CD4-positive, alpha-beta memory T cell (primary cell): ENCODE data around the gene LAMB1. TPM values are rescaled to one million over a fixed set of nuclear protein-coding genes. Genes with fewer than 3 reads are reported as not detected.

Source experiments
- CTCF ChIA-PET: fragments of 350-600 bp; sonication (Branson Sonifier 250); formaldehyde crosslinking; loops from one replicate; lab custom pipeline; 2021; ENCODE audit warnings: inconsistent platforms; ENCODE audit not compliant: partially characterized antibody; lab: Charles Lee
- POLR2A ChIA-PET: fragments of 350-600 bp; sonication (Branson Sonifier 250); formaldehyde crosslinking; loops from one replicate; lab custom pipeline; 2021; ENCODE audit not compliant: partially characterized antibody; lab: Charles Lee
- DNase-seq, 5 donors: peaks; one replicate each; pipeline versions ENCODE4 v3.0.0 to v3.0.0-alpha.2; 2020 to 2022; ENCODE audit warnings: mixed read lengths in 1 of 5
- H3K27ac ChIP-seq: one replicate; pipeline ENCODE4 v1.7.0; 2013; ENCODE audit warnings: low read depth, low read length
- H3K27me3 ChIP-seq: 2 replicates; pipeline ENCODE4 v1.7.0; 2013; ENCODE audit warnings: mild to moderate bottlenecking, low read length, moderate library complexity; ENCODE audit not compliant: insufficient read depth
- H3K36me3 ChIP-seq: 2 replicates; pipeline ENCODE4 v1.7.0; 2013; ENCODE audit warnings: mild to moderate bottlenecking, low read length, moderate library complexity; ENCODE audit not compliant: insufficient read depth
- H3K4me1 ChIP-seq: 2 replicates; pipeline ENCODE4 v1.7.0; 2013; ENCODE audit warnings: mild to moderate bottlenecking, low read length, moderate library complexity; ENCODE audit not compliant: insufficient read depth
- H3K4me3 ChIP-seq, 2 donors: one replicate each; pipeline ENCODE4 v1.7.0; 2013; ENCODE audit warnings: low read length in 2 of 2, mild to moderate bottlenecking in 1 of 2
- H3K9me3 ChIP-seq, 2 donors: one replicate each; pipeline ENCODE4 v1.7.0; 2013; ENCODE audit warnings: low read length in 2 of 2, control low read depth in 1 of 2; ENCODE audit not compliant: control insufficient read depth in 1 of 2
- H3K27ac Mint-ChIP-seq, 7 donors: one replicate each; pipeline ENCODE4 v1.8.0; 2020 to 2021; ENCODE audit warnings: mixed read lengths in 7 of 7, mild to moderate bottlenecking in 6 of 7, inconsistent platforms in 3 of 7, moderate library complexity in 3 of 7
- H3K27me3 Mint-ChIP-seq, 2 donors: one replicate each; pipeline ENCODE4 v1.8.0; 2020 to 2021; ENCODE audit warnings: mixed read lengths in 2 of 2
- H3K36me3 Mint-ChIP-seq, 2 donors: one replicate each; pipeline ENCODE4 v1.8.0; 2020 to 2021; ENCODE audit warnings: mixed read lengths in 2 of 2, inconsistent platforms in 1 of 2, mild to moderate bottlenecking in 1 of 2
- H3K4me1 Mint-ChIP-seq, 4 donors: one replicate each; pipeline ENCODE4 v1.8.0; 2020 to 2021; ENCODE audit warnings: mixed read lengths in 4 of 4, mild to moderate bottlenecking in 1 of 4
- H3K4me3 Mint-ChIP-seq, 8 donors: one replicate each; pipeline ENCODE4 v1.8.0; 2020 to 2021; ENCODE audit warnings: mixed read lengths in 8 of 8, mild to moderate bottlenecking in 7 of 8, moderate library complexity in 6 of 8, inconsistent platforms in 3 of 8
- H3K9me3 Mint-ChIP-seq, 8 donors: one replicate each; pipeline ENCODE4 v1.8.0; 2020 to 2021; ENCODE audit warnings: mixed read lengths in 8 of 8, mild to moderate bottlenecking in 5 of 8, inconsistent platforms in 3 of 8, moderate library complexity in 1 of 8
- intact Hi-C: fragments of 100-400 bp; cut with micrococcal nuclease; formaldehyde crosslinking; loops from one replicate; pipeline ENCODE4 v1.15.1; 2023
- polyA plus RNA-seq, 2 donors: library from polyadenylated mRNA; unstranded; fragments of 300-500 nt; fragmentation: Illumina TruSeq; gene quantifications; one replicate each; pipeline ENCODE4 v1.2.3, GENCODE V29; 2021
- total RNA-seq, 2 experiments: library from RNA; stranded (reverse); gene quantifications; one replicate each; pipeline ENCODE4 v1.2.3, GENCODE V29; 2021

LAMB1 gene
- total RNA-seq (not detected), polyA plus RNA-seq (under 1 TPM in 1 of 2 donors, not detected in 1; 0.95 TPM)

DNA sequence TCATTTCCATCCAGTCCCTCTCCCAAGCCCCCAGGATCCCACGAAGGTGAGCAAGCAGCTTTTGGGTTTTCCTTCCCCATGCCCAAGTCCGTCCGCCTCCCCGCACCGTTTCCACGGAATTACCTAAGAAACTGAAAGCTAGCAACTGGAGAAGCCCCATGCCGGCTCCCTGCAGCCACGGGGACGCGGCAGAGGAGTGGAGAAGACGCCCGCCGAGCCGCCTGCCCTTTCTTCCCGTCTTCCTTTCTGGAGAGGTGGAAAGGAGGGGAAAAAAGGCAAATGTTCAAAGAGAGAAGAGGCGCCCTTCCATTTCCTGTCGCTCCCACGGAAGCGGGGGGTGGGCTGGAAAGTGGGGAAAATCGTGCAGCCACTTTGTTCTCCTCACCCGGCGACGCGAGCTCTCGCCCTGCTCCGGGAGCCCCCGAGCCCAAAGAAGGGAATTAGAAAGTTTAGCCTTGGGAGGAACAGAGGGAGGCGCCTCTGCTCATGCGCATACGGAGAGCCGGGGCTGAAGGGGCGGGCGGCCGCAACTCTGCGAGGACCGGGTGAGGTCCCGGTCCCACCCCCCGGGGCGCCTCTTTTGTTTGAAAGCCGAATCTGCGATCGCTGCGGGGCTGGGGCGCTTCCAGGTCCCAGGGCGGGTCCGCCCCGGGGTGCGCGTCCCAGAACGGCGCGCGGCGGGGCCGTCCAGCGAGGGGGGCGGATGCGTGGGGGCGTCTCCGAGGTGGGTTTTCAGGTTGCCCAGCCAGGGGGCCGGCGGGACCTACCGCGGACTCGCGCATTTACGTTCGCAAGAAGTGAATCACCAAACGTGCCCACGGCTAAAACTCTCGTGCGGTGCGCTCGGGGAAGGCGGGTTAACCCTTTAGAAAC, at the start of gene LAMB1:
Gene LAMB1 (minus strand): TSS at position 436 of the 873 bp plus-strand sequence. CDS start 276 bp downstream, at position 160.
- Histone ChIP-seq H3K9me3 (no peaks in the 10 kb centered on the region), H3K27me3 (peaks cover 11% of the 10 kb centered on the region), H3K27ac (no peak within 1 kb of the TSS), H3K4me3 (peak within 1 kb of the TSS in 1 of 2 donors; percentile 13), H3K4me1 (peaks cover 19% of the 10 kb centered on the region), H3K36me3 (no peaks in the 10 kb centered on the region)
- Mint-ChIP-seq H3K27ac (no peak within 1 kb of the TSS), H3K9me3 (peaks cover 0 to 7% (median 0%) of the 10 kb centered on the region in 8 donors), H3K36me3 (no peaks in the 10 kb centered on the region), H3K4me1 (peaks cover 6 to 29% (median 15%) of the 10 kb centered on the region in 4 donors), H3K27me3 (peaks cover 41 to 44% of the 10 kb centered on the region in 2 donors), H3K4me3 (peak within 1 kb of the TSS; percentile 64 to 89 (median 75))
- ChIA-PET CTCF (interaction anchor here (1.5 kb wide), 1 partner anchor 143 kb away, joined by 3 read pairs; no protein-coding TSS in a partner anchor), POLR2A (no interaction called here)
- no peak for DNase-seq
- intact Hi-C loops = no loop called here

- no peaks in the 10 kb centered on the region for H3K4me1 ChIP-seq
- no peaks in the 10 kb centered on the region for H3K9me3 Mint-ChIP-seq
- no peaks in the 10 kb centered on the region for H3K36me3 ChIP-seq
- no peak overlapping the region for H3K27ac ChIP-seq
- DNase-seq = no peak
- peaks cover 2 to 4% (median 4%) of the 10 kb centered on the region in 4 donors for H3K4me1 Mint-ChIP-seq
- ChIA-PET POLR2A (no interaction called here), CTCF (no interaction called here)
- no peaks in the 10 kb centered on the region for H3K36me3 Mint-ChIP-seq
- H3K27ac Mint-ChIP-seq = no peak overlapping the region
- H3K4me3 ChIP-seq = no peak overlapping the region
- no peak overlapping the region for H3K4me3 Mint-ChIP-seq
- no peaks in the 10 kb centered on the region for H3K9me3 ChIP-seq
- no peaks in the 10 kb centered on the region for H3K27me3 ChIP-seq
- peaks cover 2% of the 10 kb centered on the region in 2 donors for H3K27me3 Mint-ChIP-seq
- intact Hi-C loops = no loop called here
Observed at GRCh38 chr7:108051454-108051853, 48.5 kb upstream of the LAMB1 start.

DNA sequence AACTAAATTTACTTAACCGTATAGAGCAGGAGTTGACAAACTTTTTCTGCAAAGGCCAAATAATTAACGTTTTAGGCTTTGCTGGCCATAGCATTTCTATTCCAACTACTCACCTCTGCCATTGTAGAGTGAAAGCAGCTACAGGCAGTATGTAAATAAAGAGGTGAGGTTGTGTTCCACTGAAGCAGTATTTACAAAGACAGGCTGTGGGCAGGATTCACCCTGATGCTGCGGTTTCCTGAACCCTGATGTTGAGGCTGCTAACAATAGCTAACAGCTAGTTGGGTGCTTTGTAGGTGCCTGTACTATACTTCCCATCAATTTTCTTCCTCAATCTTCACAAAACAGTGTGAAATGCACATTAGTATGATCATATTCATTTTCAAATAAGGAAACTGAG, 47.0 kb upstream of the LAMB1 start:
- H3K9me3 ChIP-seq = no peaks in the 10 kb centered on the region
- peaks cover 2 to 4% (median 4%) of the 10 kb centered on the region in 4 donors for H3K4me1 Mint-ChIP-seq
- H3K36me3 Mint-ChIP-seq = no peaks in the 10 kb centered on the region
- no peaks in the 10 kb centered on the region for H3K4me1 ChIP-seq
- intact Hi-C loops = no loop called here
- H3K4me3 Mint-ChIP-seq = no peak overlapping the region
- H3K4me3 ChIP-seq = no peak overlapping the region
- no peak overlapping the region for H3K27ac Mint-ChIP-seq
- CTCF ChIA-PET = no interaction called here
- H3K27me3 Mint-ChIP-seq = peaks cover 2 to 4% of the 10 kb centered on the region in 2 donors
- H3K27ac ChIP-seq = no peak overlapping the region
- DNase-seq = peak in 4 of 5 donors; percentile 2 to 19 (median 6)
- H3K9me3 Mint-ChIP-seq = no peaks in the 10 kb centered on the region
- H3K27me3 ChIP-seq = no peaks in the 10 kb centered on the region
- POLR2A ChIA-PET = no interaction called here
- no peaks in the 10 kb centered on the region for H3K36me3 ChIP-seq

DNA sequence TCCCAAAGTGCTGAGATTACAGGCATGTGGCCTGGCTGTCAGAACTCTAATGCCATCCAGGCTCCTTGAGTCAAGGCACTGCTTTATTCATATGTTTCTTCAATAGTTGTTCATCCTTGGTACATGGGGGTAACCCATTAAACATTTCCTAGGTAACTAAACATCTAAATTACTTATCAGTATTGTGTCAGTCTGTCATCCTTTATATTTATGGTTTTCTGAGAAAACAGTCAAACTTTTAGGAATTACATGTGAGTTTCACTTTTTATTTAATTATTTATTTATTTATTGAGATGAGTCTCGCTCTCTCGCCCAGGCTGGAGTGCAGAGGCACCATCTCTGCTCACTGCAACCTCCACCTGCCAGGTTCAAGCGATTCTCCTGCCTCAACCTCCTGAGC, 45.5 kb upstream of the LAMB1 start:
- ChIA-PET POLR2A (no interaction called here), CTCF (no interaction called here)
- no peak overlapping the region for H3K4me3 Mint-ChIP-seq
- Histone ChIP-seq H3K4me3 (no peak overlapping the region), H3K36me3 (no peaks in the 10 kb centered on the region), H3K4me1 (no peaks in the 10 kb centered on the region), H3K27me3 (no peaks in the 10 kb centered on the region), H3K27ac (no peak overlapping the region), H3K9me3 (no peaks in the 10 kb centered on the region)
- no peak overlapping the region for H3K27ac Mint-ChIP-seq
- no peaks in the 10 kb centered on the region for H3K36me3 Mint-ChIP-seq
- no peaks in the 10 kb centered on the region for H3K9me3 Mint-ChIP-seq
- DNase-seq = no peak
- intact Hi-C loops = no loop called here
- H3K27me3 Mint-ChIP-seq = peaks cover 4% of the 10 kb centered on the region in 2 donors
- peaks cover 2 to 4% (median 4%) of the 10 kb centered on the region in 4 donors for H3K4me1 Mint-ChIP-seq

GRCh38 chr7:108046952-108047506, 44.1 kb upstream of the LAMB1 start:
- Histone ChIP-seq H3K27me3 (no peaks in the 10 kb centered on the region), H3K9me3 (no peaks in the 10 kb centered on the region), H3K27ac (no peak overlapping the region), H3K4me1 (no peaks in the 10 kb centered on the region), H3K36me3 (no peaks in the 10 kb centered on the region), H3K4me3 (no peak overlapping the region)
- CTCF ChIA-PET = no interaction called here
- DNase-seq = no peak
- Mint-ChIP-seq H3K9me3 (no peaks in the 10 kb centered on the region), H3K27ac (peak overlapping the region in 1 of 7 donors; percentile 6), H3K36me3 (no peaks in the 10 kb centered on the region), H3K27me3 (peaks cover 4 to 6% of the 10 kb centered on the region in 2 donors), H3K4me1 (peaks cover 2 to 4% (median 4%) of the 10 kb centered on the region in 4 donors), H3K4me3 (no peak overlapping the region)
- intact Hi-C loops = no loop called here
- POLR2A ChIA-PET = no interaction called here

- H3K4me1 Mint-ChIP-seq = peaks cover 2 to 4% (median 4%) of the 10 kb centered on the region in 4 donors
- Histone ChIP-seq H3K9me3 (no peaks in the 10 kb centered on the region), H3K27ac (no peak overlapping the region), H3K27me3 (no peaks in the 10 kb centered on the region), H3K4me3 (no peak overlapping the region), H3K36me3 (no peaks in the 10 kb centered on the region), H3K4me1 (no peaks in the 10 kb centered on the region)
- intact Hi-C loops = no loop called here
- no peak overlapping the region for H3K4me3 Mint-ChIP-seq
- H3K27me3 Mint-ChIP-seq = peaks cover 4 to 9% of the 10 kb centered on the region in 2 donors
- CTCF ChIA-PET = no interaction called here
- no peaks in the 10 kb centered on the region for H3K9me3 Mint-ChIP-seq
- H3K27ac Mint-ChIP-seq = no peak overlapping the region
- no peak for DNase-seq
- POLR2A ChIA-PET = no interaction called here
- no peaks in the 10 kb centered on the region for H3K36me3 Mint-ChIP-seq
Observed at GRCh38 chr7:108045669-108046068, 42.7 kb upstream of the LAMB1 start.

GRCh38 chr7:108045154-108045553, 42.2 kb upstream of the LAMB1 start:
- Histone ChIP-seq H3K4me1 (no peaks in the 10 kb centered on the region), H3K27me3 (no peaks in the 10 kb centered on the region), H3K4me3 (no peak overlapping the region), H3K36me3 (no peaks in the 10 kb centered on the region), H3K27ac (no peak overlapping the region), H3K9me3 (no peaks in the 10 kb centered on the region)
- intact Hi-C loops = no loop called here
- peak overlapping the region in 1 of 7 donors; percentile 11 for H3K27ac Mint-ChIP-seq
- ChIA-PET CTCF (no interaction called here), POLR2A (no interaction called here)
- peaks cover 1 to 4% (median 3%) of the 10 kb centered on the region in 4 donors for H3K4me1 Mint-ChIP-seq
- no peaks in the 10 kb centered on the region for H3K9me3 Mint-ChIP-seq
- no peak overlapping the region for H3K4me3 Mint-ChIP-seq
- peaks cover 4 to 12% of the 10 kb centered on the region in 2 donors for H3K27me3 Mint-ChIP-seq
- H3K36me3 Mint-ChIP-seq = no peaks in the 10 kb centered on the region
- no peak for DNase-seq
